Right renal cortex interstitium (tissue), 3 donors: ENCODE results near the gene TXNRD2. TPM values are rescaled to one million over a fixed set of nuclear protein-coding genes. Genes with fewer than 3 reads are reported as not detected.
"Not testable (repeated sequence)": the region's sequence is repeated elsewhere in the genome, so short reads cannot be mapped to it uniquely, and the experiment has no call there.

Experiments
- DNase-seq, 3 donors: peaks; one replicate each; pipeline ENCODE4 v3.0.0-alpha.2; 2013; ENCODE audit warnings: low read depth in 3 of 3, low spot score in 2 of 3
- polyA plus RNA-seq, 3 donors: library from polyadenylated mRNA; unstranded; fragments of 120-200 nt; gene quantifications; one replicate each; pipeline ENCODE4 v1.2.1, GENCODE V29; 2013; ENCODE audit not compliant: insufficient read length in 3 of 3

Gene TXNRD2
- polyA plus RNA-seq, 3 donors = 20.1 to 27.5 (median 20.5) TPM

- no peak for DNase-seq
Measured at GRCh38 chr22:19892925-19893324, 48.7 kb downstream of the TXNRD2 start.

DNA sequence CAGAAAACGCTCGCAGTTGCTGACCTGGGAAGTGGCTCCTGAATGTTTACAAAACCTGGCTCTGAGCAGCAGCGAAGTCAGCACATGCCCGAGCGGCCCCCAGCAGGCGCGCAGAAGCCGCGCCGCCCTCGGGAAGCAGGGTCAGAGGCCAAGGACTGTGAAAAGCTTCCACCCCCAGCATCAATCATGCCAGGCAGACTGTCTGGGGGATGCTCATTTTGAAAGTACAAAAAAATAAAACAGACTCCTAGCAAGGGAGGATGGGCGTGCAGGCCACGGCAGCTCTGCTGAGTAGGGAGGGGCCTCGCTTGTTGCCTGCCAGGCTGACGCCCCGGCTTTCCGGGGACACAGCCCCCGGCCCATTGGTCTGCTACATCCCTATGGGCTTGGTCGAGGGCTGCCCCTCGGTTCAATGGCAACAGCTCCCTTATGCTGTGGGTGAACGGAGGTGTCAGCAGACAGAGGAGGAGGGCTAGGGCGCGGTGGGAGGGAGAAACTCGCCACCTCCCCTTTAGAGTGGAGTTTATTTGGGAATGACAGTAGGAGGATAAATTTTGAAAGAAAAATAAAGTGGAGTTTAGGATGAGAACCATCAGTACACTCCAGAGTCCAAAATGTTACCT is 49.2 kb downstream of the TXNRD2 start:
- DNase-seq = no peak

DNA sequence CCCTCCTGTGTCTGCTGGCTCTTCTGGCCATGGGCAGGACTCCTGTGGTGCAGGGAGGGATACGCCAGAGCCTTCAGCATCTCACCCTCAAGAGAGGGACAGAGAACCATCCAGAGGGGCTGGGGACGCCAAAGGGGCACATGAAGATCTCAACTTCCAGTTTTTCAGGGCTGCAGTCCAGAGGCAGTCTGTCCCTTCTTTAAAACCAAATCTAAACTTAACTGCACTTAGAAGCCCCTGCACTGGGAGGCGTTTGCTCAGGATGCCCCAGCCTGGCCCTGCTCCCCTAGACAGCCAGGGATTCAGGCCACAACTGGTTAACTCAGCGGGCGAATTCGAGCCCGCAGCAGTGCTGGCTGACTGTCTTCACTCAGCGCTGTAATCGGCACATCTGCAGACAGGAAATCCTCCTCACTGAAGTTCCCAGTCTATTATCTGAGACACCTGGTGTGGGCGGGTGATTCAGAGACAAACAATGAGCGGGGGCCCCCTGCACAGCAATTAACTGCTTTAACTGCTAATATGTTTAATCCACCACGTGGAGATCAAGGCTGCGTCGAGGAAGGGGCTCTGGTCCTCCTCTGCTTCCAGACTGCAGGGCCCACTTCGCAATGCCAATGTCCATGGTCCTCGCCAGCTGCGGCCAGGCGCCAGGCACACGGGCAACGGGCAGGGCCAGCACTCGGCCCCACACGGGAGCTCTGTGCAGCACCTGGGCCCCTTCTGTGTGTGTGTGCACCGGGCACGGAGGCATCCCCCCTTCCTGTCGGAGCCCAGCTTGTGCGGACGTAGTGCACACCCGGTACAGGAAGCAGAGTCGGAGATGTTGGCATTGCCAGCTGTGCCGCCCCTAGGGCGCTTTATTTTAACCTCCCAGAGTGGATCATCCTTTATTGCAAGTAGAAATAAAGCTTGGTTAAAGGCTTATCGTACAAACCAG is 50.0 kb downstream of the TXNRD2 start:
- DNase-seq = no peak

DNA sequence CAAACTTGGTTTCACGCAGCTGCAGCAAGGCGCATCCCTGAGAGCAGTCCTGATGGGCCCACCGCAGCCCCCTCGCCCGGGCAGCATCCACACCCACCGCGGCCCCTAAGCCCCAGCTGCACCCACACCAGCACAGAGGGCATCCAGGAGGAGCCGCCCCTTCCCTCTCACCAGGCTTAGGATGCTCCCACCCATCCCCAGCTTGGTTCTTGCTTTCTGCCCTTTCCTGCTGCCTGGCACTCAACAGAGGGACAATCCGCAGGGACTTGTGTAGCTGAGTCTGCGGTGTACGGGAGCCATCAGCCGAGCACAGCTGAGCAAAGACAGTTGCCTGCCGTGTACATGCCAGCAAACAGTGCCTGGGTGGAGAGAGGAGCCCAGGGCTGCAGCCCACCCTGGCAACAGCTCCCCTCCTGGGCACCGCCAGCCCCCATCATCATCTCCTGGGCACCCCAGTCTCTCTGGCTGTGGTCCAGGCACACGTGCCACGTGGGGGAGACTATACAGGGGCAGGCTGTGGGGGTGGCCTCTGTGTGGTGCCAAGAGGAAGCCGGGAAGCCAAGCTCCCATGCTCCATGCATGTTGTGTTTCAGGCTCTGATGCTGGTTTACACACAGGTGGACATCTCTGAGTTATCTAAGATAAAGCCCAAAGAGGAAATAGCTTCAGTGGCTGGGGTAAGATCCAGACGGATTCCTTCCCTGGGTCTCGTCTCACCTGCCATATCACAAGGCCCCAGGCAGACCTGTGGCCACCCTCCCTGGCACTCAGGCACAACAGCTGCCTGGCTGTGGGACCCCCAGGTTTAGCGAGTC is 50.9 kb downstream of the TXNRD2 start:
- DNase-seq = no peak

DNA sequence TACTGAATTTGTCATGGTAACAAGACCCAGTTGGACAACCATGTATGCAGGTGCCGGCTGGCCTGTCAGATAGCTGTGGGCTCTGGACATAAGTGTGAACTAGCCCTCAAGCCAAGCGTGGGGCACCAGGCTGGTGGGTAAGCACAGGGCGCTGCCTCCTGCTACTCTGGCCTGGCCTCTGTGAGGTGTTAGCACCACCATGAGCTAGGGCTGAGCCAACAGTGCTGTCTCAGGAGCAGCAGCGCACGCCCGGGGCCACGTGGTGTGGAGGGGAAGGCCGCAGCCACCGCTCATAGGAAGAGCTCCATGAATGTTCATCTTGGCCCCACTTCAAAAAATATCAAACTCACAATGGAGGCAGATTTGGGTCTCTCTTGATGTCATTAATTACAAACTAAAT is 51.7 kb downstream of the TXNRD2 start:
- no peak for DNase-seq

DNA sequence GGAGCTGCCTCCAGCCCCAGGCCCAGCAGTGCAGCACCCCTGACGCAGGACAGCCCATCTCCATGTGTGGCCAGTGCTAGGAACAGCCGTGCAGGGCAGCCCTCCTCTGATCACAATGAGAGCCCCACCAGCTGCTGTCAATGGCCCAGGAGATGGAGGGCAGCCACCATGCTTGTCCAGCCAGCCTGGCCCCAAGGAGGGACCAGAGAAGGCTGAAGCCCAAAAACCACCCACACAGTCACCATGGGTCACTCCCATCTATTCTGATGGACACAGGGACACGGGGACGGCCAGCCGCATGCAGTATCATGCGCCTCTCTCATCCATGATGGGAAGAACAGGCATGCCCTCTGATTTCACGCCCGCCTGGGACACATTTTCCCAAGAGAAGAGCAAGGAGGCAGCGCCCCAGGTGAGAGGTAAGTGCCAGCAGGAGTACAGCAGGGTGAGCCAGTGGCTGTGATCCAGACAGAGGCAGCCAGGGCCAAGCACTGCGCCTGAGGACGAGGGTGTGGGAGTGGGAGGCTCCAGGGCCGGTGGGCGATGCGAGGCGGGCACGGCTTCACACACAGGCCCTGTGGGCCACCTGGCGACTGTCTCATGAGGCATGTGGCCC is 53.4 kb downstream of the TXNRD2 start:
- DNase-seq = no peak

DNA sequence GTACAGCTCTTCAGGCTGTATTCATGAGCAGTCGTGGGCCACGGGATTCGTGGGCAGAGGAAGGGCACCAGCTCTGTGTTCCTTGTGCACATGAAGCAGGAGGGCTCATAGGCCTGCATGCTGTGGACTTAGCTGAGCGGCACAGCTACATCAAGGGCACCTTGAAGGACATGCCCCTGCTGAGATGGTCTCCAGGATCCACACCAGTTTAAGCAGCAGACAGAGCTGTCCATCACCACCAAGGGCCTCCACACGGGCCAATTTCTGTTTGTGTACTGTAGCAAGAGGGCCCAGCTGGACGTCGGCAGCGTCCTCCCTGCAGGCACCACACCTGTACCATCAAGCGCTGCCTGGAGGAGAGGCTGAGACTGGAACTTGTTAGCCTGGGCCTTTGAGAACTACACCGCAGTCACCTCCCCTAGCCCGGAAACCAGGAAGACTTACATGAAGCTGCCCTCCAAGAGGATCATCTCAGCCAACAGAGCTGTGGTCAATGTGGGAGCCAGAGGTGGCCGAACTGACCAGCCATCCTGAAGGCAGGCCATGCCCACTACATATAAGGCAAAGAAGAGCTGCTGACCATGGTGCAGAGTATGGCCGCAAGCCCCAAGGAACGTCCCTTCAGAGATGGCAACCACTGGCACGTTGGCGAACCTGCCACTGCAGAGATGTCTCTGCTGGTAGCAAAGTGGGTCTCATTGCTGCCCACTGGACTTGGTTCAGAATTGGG is 54.2 kb downstream of the TXNRD2 start:
- DNase-seq = no peak

DNA sequence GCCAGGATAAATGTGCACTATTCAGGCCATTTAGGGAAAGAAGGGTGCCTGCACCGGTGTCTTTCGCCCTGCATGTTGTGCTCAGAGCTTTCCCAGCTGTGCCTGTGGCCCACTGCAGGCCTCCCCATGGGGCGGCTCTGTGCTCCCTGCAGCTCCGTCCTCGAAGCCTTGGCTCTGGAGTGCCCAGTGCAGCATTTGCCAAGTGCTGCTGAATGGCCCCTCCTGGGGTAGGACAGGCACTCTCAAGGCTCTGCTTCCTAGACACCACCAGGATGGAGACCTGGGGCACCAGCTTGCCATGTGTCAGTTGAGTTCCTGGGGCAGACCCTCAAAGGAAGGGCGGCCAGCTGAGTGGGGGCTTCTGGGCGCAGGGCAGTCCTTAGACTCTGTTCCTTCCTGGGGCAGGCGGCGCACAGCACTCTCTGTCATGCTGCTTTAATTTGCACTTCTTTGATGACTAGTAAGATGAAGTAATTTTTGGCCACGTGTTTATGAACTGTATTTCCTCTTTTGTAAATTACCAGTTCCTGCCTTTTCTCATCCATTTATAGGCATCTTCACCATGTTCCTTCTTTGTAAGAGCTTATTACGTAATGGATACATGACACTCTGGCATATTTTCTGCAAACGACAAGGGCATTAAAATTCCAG is 54.9 kb downstream of the TXNRD2 start:
- DNase-seq = no peak

DNA sequence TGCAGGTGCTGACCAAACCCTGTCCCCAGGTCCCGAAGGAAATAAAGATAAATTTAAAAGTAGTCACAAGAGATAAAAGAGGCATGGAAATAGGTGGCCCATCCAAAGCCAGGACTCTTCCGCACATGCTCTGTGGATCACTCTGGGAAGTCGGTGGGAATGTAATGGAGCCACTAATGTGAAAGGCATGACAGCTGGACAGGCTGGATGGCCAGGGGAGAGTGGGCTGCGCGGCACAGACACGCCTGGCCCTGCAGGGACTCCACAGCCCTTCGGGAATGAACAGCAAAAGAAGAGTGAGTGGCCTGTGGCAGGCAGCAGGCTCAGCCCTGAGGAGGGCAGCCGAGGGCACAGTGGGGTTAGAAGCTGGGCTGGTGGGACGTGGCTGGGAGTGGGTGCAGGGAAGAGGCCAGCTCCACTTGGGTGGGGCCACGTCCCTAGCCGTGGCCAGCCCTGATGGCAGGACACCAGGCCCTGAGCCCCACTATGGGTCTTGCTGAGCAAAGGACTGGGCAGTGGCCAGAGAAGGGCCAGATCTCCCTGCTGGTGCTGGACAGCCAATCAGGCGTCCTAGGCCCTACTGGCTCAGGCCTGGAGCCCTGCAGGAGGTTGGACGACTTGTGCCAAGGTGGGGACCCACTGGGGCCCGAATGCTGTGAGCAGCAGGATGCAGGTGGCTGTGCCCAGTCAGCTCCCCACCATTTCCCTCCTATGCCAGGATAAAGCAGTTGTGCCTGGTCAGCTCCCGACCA is 55.6 kb downstream of the TXNRD2 start:
- DNase-seq = no peak

GRCh38 chr22:19884954-19885751 is 56.5 kb downstream of the TXNRD2 start:
- no peak for DNase-seq

DNA sequence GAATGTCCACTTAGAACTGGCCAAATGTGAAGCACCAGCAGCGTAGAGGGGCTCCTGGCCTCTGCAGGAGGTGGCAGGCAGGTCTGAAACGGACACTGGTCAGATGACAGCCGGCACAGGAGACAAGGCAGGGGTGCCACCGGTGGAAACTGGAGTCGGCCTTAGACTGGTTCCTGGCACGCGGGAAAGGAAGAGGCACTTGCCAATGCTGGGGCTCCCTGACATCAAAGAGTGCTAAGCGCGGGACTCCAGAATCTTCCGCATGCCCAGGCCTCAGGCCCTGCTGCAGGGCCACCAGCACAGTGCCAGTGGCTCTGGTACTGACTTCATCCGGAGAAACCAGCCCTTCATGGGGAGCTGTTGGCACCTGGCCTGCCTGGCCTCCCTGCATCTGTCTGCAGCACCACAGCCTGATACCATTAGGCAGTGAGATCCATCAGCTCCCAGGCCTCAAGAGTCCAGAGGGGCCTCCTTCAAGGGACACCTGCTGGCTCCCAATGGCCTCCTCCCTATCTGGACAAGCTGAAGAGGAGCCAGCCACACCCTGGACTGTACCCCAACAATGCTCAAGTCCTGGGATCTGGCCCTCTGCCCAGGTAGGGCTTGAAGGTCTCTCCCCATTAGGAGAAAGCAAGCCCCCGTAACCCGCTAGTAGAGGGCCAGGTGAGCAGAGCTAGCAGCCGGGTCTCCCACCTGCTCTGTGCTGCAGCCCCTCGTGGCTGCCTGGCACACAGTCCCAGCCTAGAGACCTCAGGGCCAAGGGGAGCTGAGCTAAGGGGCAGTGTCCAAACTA is 57.3 kb downstream of the TXNRD2 start:
- no peak for DNase-seq

DNA sequence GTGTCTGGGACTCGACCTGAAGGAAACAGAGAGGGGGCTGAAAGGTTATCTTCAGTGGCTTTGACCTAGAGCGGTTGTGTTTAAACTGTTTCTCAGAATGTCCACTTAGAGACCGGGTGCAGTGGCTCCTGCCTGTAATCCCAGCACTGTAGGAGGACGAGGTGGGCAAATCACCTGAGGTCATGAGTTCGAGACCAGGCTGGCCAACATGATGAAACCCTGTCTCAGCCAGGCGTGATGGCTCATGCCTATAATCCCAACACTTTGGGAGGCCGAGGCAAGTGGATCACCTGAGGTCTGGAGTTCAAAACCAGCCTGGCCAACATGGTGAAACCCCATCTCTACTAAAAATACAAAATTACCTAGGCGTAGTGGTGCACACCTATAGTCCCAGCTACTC is 58.2 kb downstream of the TXNRD2 start:
- DNase-seq = not testable (repeated sequence)

DNA sequence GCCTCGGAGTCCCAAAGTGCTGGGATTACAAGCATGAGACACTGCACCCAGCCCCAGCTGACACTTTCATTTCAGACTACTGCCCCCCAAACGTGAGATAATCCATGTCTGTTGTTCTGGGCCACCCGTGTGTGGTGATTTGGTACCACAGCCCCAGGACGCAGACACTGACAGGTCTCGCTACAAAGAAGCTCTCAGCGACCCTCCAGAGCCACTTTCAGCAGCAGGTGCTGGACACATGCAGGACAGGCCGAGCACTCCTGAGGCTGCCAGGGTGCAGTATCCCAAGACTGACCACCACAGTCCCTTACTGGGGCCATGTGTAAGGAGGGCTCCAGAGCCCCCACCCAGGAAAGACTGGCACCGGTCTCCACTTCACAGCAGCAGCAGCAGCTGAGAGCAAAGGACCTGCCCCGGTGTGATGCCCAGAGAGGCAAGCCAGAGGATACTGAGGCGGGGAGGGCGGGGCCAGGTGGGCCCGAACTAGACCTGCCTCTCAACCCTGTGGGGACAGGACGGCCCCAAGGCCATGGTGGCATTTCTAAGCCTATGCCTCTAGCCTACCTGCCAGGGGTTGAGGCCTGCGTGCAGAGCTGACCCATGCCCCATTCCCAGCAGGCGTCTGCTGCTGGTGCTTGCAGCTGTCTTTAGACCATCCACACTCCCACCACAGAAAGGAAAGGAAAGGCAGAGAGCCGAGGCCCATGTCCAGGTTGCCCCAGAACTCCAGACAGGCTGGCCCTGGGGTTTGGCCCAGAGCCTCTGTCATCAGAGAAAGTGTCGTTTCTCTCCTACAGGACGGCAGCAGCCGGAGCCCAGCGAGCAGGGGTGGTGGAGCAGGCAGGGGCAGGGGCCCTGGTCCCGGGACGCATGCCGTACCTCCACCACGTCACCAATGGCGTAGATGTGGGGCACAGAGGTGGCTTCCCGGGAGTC is 58.9 kb downstream of the TXNRD2 start:
- DNase-seq = no peak

DNA sequence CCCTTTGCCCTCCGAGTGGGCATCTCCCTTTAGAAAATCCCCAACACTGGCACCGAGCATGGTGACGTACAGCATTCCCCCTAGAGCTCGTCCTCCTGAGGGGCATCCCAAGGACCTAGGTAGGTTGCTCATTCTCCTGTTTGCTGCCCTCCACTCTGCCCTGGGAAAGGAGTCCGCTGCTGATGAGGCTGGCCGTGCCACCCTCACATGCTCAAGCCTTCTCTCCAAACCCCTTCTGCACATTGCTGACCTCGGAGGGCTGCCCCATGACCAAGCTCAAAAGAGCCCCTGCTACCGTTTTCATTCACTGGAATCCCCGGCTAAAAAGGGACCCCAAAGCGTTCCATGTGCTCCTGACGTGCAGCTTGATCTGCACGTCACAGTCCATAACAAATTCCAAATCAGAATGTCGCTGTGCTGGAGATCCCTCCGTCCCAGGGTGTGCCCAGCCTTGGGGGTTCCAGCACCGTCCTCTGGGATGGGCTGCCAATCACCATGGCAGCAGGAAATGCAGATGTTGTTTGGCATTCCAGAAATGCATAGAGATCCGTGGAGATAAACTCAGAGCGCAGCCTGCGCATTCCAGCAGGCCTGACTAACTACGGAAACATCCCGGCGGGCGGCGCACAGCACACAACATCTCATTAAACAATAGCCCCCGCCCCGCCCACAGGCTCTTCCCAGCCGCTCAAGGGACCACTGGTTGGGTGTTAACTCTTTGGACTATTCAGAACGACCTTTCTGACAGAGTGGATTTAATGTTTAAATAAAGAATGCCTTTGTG is 60.6 kb downstream of the TXNRD2 start:
- peak in 2 of 3 donors; percentile 55 to 72 for DNase-seq

DNA sequence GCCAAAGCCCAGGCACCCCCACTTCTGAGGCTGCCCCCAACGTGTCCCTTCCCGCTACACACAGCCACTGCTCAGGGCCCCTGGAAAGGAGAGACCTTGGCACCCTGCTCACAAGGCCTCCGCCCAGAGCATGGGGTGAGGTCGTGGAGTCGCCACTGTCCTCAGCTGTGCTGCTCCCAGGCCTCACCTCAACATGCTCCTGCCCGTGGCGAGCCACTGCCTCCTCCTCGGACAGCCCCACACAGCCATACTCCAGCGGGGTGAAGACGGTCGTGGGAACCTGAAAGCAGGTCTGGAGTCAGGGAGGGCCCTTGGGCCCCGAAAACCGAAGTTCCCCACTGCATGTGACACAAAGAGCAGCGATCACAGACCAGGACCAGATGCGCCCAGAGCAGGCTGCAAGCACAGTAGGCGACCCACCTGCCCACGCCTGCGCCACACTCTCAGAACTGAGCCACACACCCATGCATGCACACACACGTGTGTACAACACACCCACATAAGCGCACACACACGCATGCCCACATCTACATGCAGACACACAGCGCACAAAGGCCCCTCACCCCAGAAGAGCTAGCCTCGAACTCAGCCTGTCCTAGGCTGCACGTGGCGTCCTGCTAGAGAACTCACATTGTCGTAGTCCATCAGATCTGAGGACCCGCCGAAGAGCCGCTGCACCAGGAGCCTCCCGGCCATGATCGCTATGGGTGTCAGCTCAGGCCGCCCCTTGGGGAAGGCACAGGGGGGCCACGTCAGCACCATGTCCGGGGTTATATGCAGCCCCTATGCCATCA is 61.4 kb downstream of the TXNRD2 start:
- DNase-seq = no peak
